ENCODE data around the gene TCEAL8. TPM values are rescaled to one million over a fixed set of nuclear protein-coding genes. Genes with fewer than 3 reads are reported as not detected.

The TCEAL8 gene
- 130 and 136 TPM in 2 replicates for total RNA-seq

- Histone ChIP-seq H3K4me3 (ENCODE audit: insufficient read depth, low read length) (peak within 1 kb of the TSS; percentile 83), H2AFZ (ENCODE audit: low read length) (peak within 1 kb of the TSS; percentile 91), H3K4me1 (ENCODE audit: insufficient read depth, low read length) (no peaks in the 10 kb centered on the region), H3K27ac (ENCODE audit: low read depth, low read length) (peak within 1 kb of the TSS; percentile 70), H3K79me2 (ENCODE audit: insufficient read depth, low read length) (peaks cover 14% of the 10 kb centered on the region), H3K4me2 (ENCODE audit: insufficient read depth, low read length) (peak within 1 kb of the TSS; percentile 86), H3K27me3 (ENCODE audit: insufficient read depth, low read length) (peaks cover 27% of the 10 kb centered on the region), H3K9me3 (ENCODE audit: low read depth, low read length) (no peaks in the 10 kb centered on the region), H3K36me3 (ENCODE audit: insufficient read depth, low read length) (no peaks in the 10 kb centered on the region), H4K20me1 (ENCODE audit: insufficient read depth, low read length) (peaks cover 9% of the 10 kb centered on the region)
- no peak for TF ChIP-seq CTCF (IDR thresholded peaks at IDR 0.05; ENCODE audit: extremely low read depth, low read depth, low read length)
- DNase-seq (ENCODE audit: insufficient read length, low spot score, missing footprints), result no peak
Observed at GRCh38 chrX:103254921-103255493, at the start of gene TCEAL8. Gene TCEAL8, minus strand, starts transcription at chrX:103255155. Its CDS starts 1,176 bp downstream, at chrX:103253979.

- Histone ChIP-seq H3K79me2 (ENCODE audit: insufficient read depth, low read length) (no peaks in the 10 kb centered on the region), H3K4me3 (ENCODE audit: insufficient read depth, low read length) (no peak overlapping the region), H3K27ac (ENCODE audit: low read depth, low read length) (no peak overlapping the region), H3K4me2 (ENCODE audit: insufficient read depth, low read length) (no peak overlapping the region), H2AFZ (ENCODE audit: low read length) (no peak overlapping the region), H3K4me1 (ENCODE audit: insufficient read depth, low read length) (no peaks in the 10 kb centered on the region), H3K27me3 (ENCODE audit: insufficient read depth, low read length) (peaks cover 23% of the 10 kb centered on the region), H3K9me3 (ENCODE audit: low read depth, low read length) (no peaks in the 10 kb centered on the region), H4K20me1 (ENCODE audit: insufficient read depth, low read length) (no peaks in the 10 kb centered on the region), H3K36me3 (ENCODE audit: insufficient read depth, low read length) (no peaks in the 10 kb centered on the region)
- no peak for DNase-seq (ENCODE audit: insufficient read length, low spot score, missing footprints)
- TF ChIP-seq CTCF (IDR thresholded peaks at IDR 0.05; ENCODE audit: extremely low read depth, low read depth, low read length), result no peak
Observed at GRCh38 chrX:103304705-103305104, 49.8 kb upstream of the TCEAL8 start.

GRCh38 chrX:103293118-103293517, 38.2 kb upstream of the TCEAL8 start:
- H3K36me3 ChIP-seq (ENCODE audit: insufficient read depth, low read length), result no peaks in the 10 kb centered on the region
- DNase-seq (ENCODE audit: insufficient read length, low spot score, missing footprints), result no peak
- TF ChIP-seq CTCF (IDR thresholded peaks at IDR 0.05; ENCODE audit: extremely low read depth, low read depth, low read length), result no peak
- no peaks in the 10 kb centered on the region for H3K9me3 ChIP-seq (ENCODE audit: low read depth, low read length)
- no peak overlapping the region for H2AFZ ChIP-seq (ENCODE audit: low read length)
- no peaks in the 10 kb centered on the region for H3K79me2 ChIP-seq (ENCODE audit: insufficient read depth, low read length)
- no peak overlapping the region for H3K4me3 ChIP-seq (ENCODE audit: insufficient read depth, low read length)
- H3K27ac ChIP-seq (ENCODE audit: low read depth, low read length), result no peak overlapping the region
- no peak overlapping the region for H3K4me2 ChIP-seq (ENCODE audit: insufficient read depth, low read length)
- H4K20me1 ChIP-seq (ENCODE audit: insufficient read depth, low read length), result no peaks in the 10 kb centered on the region
- H3K27me3 ChIP-seq (ENCODE audit: insufficient read depth, low read length), result peaks cover 17% of the 10 kb centered on the region
- H3K4me1 ChIP-seq (ENCODE audit: insufficient read depth, low read length), result no peaks in the 10 kb centered on the region

GRCh38 chrX:103279624-103280023, 24.7 kb upstream of the TCEAL8 start:
- no peaks in the 10 kb centered on the region for H3K9me3 ChIP-seq (ENCODE audit: low read depth, low read length)
- H3K36me3 ChIP-seq (ENCODE audit: insufficient read depth, low read length), result no peaks in the 10 kb centered on the region
- no peak overlapping the region for H3K4me2 ChIP-seq (ENCODE audit: insufficient read depth, low read length)

More at GRCh38 chrX:103279624-103280023, 24.7 kb upstream of the TCEAL8 start:
- no peaks in the 10 kb centered on the region for H3K79me2 ChIP-seq (ENCODE audit: insufficient read depth, low read length)
- no peak overlapping the region for H2AFZ ChIP-seq (ENCODE audit: low read length)
- no peaks in the 10 kb centered on the region for H4K20me1 ChIP-seq (ENCODE audit: insufficient read depth, low read length)
- TF ChIP-seq CTCF (IDR thresholded peaks at IDR 0.05; ENCODE audit: extremely low read depth, low read depth, low read length), result no peak
- no peak overlapping the region for H3K4me3 ChIP-seq (ENCODE audit: insufficient read depth, low read length)
- H3K4me1 ChIP-seq (ENCODE audit: insufficient read depth, low read length), result no peaks in the 10 kb centered on the region
- DNase-seq (ENCODE audit: insufficient read length, low spot score, missing footprints), result no peak
- H3K27ac ChIP-seq (ENCODE audit: low read depth, low read length), result no peak overlapping the region
- H3K27me3 ChIP-seq (ENCODE audit: insufficient read depth, low read length), result peaks cover 45% of the 10 kb centered on the region
